HG02678 (cell line): ENCODE results near the gene DOK7.

Experiments used
- ATAC-seq: cut with Tn5 transposase; IDR thresholded peaks from one replicate; pipeline ENCODE4 v1.9.1; 2021; ENCODE audit warnings: mild to moderate bottlenecking, moderate library complexity; ENCODE audit not compliant: unreplicated experiment

The DOK7 gene

GRCh38 chr4:3486541-3487540 lies 23.7 kb downstream of the DOK7 start:
- no peak for ATAC-seq

- no peak for ATAC-seq
Observed at GRCh38 chr4:3487861-3488260, 24.8 kb downstream of the DOK7 start.

GRCh38 chr4:3488820-3489219 lies 25.7 kb downstream of the DOK7 start:
- ATAC-seq, result no peak

GRCh38 chr4:3489451-3489962 lies 26.4 kb downstream of the DOK7 start:
- ATAC-seq, result no peak

- ATAC-seq, result no peak
Observed at GRCh38 chr4:3491681-3492405, 28.7 kb downstream of the DOK7 start.

GRCh38 chr4:3492741-3493719 lies 29.9 kb downstream of the DOK7 start:
- ATAC-seq, result no peak

- ATAC-seq, result no peak
Observed at GRCh38 chr4:3493720-3494461, 30.8 kb downstream of the DOK7 start.

GRCh38 chr4:3494462-3494871 lies 31.4 kb downstream of the DOK7 start:
- no peak for ATAC-seq

- ATAC-seq, result no peak
Observed at GRCh38 chr4:3495204-3495975, 32.3 kb downstream of the DOK7 start.

- ATAC-seq, result no peak
Observed at GRCh38 chr4:3496021-3496420, 32.9 kb downstream of the DOK7 start.

GRCh38 chr4:3497095-3497494 lies 34.0 kb downstream of the DOK7 start:
- ATAC-seq, result no peak

- no peak for ATAC-seq
Observed at GRCh38 chr4:3497523-3498389, 34.6 kb downstream of the DOK7 start.

GRCh38 chr4:3498407-3498806 lies 35.3 kb downstream of the DOK7 start:
- no peak for ATAC-seq

GRCh38 chr4:3498901-3499510 lies 35.9 kb downstream of the DOK7 start:
- no peak for ATAC-seq

- ATAC-seq, result no peak
Observed at GRCh38 chr4:3499710-3500109, 36.6 kb downstream of the DOK7 start.

GRCh38 chr4:3500111-3500510 lies 37.0 kb downstream of the DOK7 start:
- no peak for ATAC-seq

GRCh38 chr4:3500634-3501101 lies 37.6 kb downstream of the DOK7 start:
- no peak for ATAC-seq
